Spinal cord (tissue), 10 donors: Measurements from ENCODE around the gene SKI. TPM values are rescaled to one million over a fixed set of nuclear protein-coding genes. Genes with fewer than 3 reads are reported as not detected.

Source experiments
- DNase-seq, 6 donors: peaks; one replicate each; pipeline versions ENCODE4 v3.0.0 to v3.0.0-alpha.2; 2013 to 2015; ENCODE audit warnings: low spot score in 6 of 6, low read depth in 4 of 6
- H3K27ac ChIP-seq: one replicate; pipeline ENCODE4 v1.5.1; 2013; ENCODE audit warnings: low read depth, low read length, control low read depth
- H3K27me3 ChIP-seq: one replicate; pipeline ENCODE4 v1.6.1; 2013; ENCODE audit warnings: low read length; ENCODE audit not compliant: control insufficient read depth, insufficient read depth
- H3K36me3 ChIP-seq: one replicate; pipeline ENCODE4 v1.6.1; 2013; ENCODE audit warnings: low read length; ENCODE audit not compliant: control insufficient read depth, insufficient read depth
- H3K4me1 ChIP-seq: one replicate; pipeline ENCODE4 v1.6.1; 2013; ENCODE audit warnings: low read length; ENCODE audit not compliant: control insufficient read depth, insufficient read depth
- H3K4me3 ChIP-seq: one replicate; pipeline ENCODE4 v1.5.1; 2013; ENCODE audit warnings: low read depth, low read length, control low read depth
- H3K9me3 ChIP-seq: one replicate; pipeline ENCODE4 v1.6.1; 2013; ENCODE audit warnings: low read length; ENCODE audit not compliant: control insufficient read depth, insufficient read depth
- WGBS: methylation state at CpG from one replicate; pipeline ENCODE4 v1.1.5; 2013; ENCODE audit warnings: missing lambda C conversion rate; ENCODE audit not compliant: insufficient coverage; 5-methylcytosine and 5-hydroxymethylcytosine counted together
- polyA plus RNA-seq, 2 donors: library from polyadenylated mRNA; unstranded; fragments of 120-200 nt; gene quantifications; one replicate each; pipeline ENCODE4 v1.2.1, GENCODE V29; 2013; ENCODE audit not compliant: insufficient read length in 2 of 2
- total RNA-seq, 2 donors: library from RNA; depleted of rRNA in 1 of 2; stranded (reverse); fragments of 120-200 nt in 1 of 2; fragments of >200 nt in 1 of 2; gene quantifications; one replicate each; pipeline versions ENCODE4 v1.2.3 to v1.2.4, GENCODE V29; 2013 to 2014
- donor health status: healthy.

SKI gene
- total and polyA plus RNA-seq, 4 donors, result 20.0 to 72.3 (median 46.2) TPM

GRCh38 chr1:2234762-2235113, 6.6 kb downstream of the SKI start:
- no peak overlapping the region for H3K4me3 ChIP-seq
- DNase-seq, result no peak
- no CpG with 5 or more reads among the region's 4 CpGs for WGBS

GRCh38 chr1:2235300-2235998, 7.3 kb downstream of the SKI start:
- 67% methylated on average over 21 of the region's 22 CpGs for WGBS
- no peak for DNase-seq
- Histone ChIP-seq H3K9me3 (no peaks in the 10 kb centered on the region), H3K4me3 (no peak overlapping the region), H3K4me1 (peaks cover 97% of the 10 kb centered on the region), H3K27ac (peak overlapping the region; percentile 80), H3K36me3 (peaks cover 74% of the 10 kb centered on the region), H3K27me3 (no peaks in the 10 kb centered on the region)

More at GRCh38 chr1:2234762-2235113, 6.6 kb downstream of the SKI start:
- Histone ChIP-seq H3K27ac (peak overlapping the region; percentile 80), H3K9me3 (no peaks in the 10 kb centered on the region), H3K36me3 (peaks cover 76% of the 10 kb centered on the region), H3K27me3 (no peaks in the 10 kb centered on the region), H3K4me1 (peaks cover 97% of the 10 kb centered on the region)

GRCh38 chr1:2236695-2237677, 8.9 kb downstream of the SKI start:
- Histone ChIP-seq H3K4me1 (peaks cover 96% of the 10 kb centered on the region), H3K4me3 (no peak overlapping the region), H3K36me3 (peaks cover 75% of the 10 kb centered on the region), H3K9me3 (no peaks in the 10 kb centered on the region), H3K27me3 (no peaks in the 10 kb centered on the region), H3K27ac (peak overlapping the region; percentile 6)
- 66% methylated on average over 27 of the region's 28 CpGs for WGBS
- DNase-seq, result no peak

- peak in 1 of 6 donors; percentile 22 for DNase-seq
- Histone ChIP-seq H3K36me3 (peaks cover 73% of the 10 kb centered on the region), H3K4me3 (no peak overlapping the region), H3K27me3 (no peaks in the 10 kb centered on the region), H3K9me3 (no peaks in the 10 kb centered on the region), H3K4me1 (peaks cover 95% of the 10 kb centered on the region), H3K27ac (no peak overlapping the region)
- 46% methylated on average over 12 of the region's 19 CpGs for WGBS
Measured at GRCh38 chr1:2237773-2238172, 9.7 kb downstream of the SKI start.

- DNase-seq, result peak in 1 of 6 donors; percentile 55
- H3K9me3 ChIP-seq, result no peaks in the 10 kb centered on the region
- peaks cover 95% of the 10 kb centered on the region for H3K4me1 ChIP-seq
- no peaks in the 10 kb centered on the region for H3K27me3 ChIP-seq
- 76% methylated on average over 22 of the region's 25 CpGs for WGBS
- H3K36me3 ChIP-seq, result peaks cover 71% of the 10 kb centered on the region
- no peak overlapping the region for H3K27ac ChIP-seq
- H3K4me3 ChIP-seq, result no peak overlapping the region
Measured at GRCh38 chr1:2238361-2239012, 10.4 kb downstream of the SKI start.

GRCh38 chr1:2239013-2239370, 10.9 kb downstream of the SKI start:
- peak in 1 of 6 donors; percentile 76 for DNase-seq
- Histone ChIP-seq H3K4me3 (no peak overlapping the region), H3K27me3 (no peaks in the 10 kb centered on the region)

GRCh38 chr1:2239384-2239985, 11.4 kb downstream of the SKI start:
- peaks cover 89% of the 10 kb centered on the region for H3K4me1 ChIP-seq
- H3K27ac ChIP-seq, result no peak overlapping the region
- H3K36me3 ChIP-seq, result peaks cover 69% of the 10 kb centered on the region
- no peak for DNase-seq
- no peaks in the 10 kb centered on the region for H3K27me3 ChIP-seq
- 75% methylated on average over 22 of the region's 30 CpGs for WGBS
- no peaks in the 10 kb centered on the region for H3K9me3 ChIP-seq
- H3K4me3 ChIP-seq, result no peak overlapping the region

More at GRCh38 chr1:2239013-2239370, 10.9 kb downstream of the SKI start:
- 40% methylated on average over 1 of the region's 6 CpGs for WGBS
- Histone ChIP-seq H3K9me3 (no peaks in the 10 kb centered on the region), H3K27ac (no peak overlapping the region), H3K36me3 (peaks cover 71% of the 10 kb centered on the region), H3K4me1 (peaks cover 93% of the 10 kb centered on the region)

- DNase-seq, result peak in 2 of 6 donors; percentile 65 to 76
- Histone ChIP-seq H3K27me3 (no peaks in the 10 kb centered on the region), H3K27ac (peak overlapping the region; percentile 47), H3K36me3 (peaks cover 64% of the 10 kb centered on the region), H3K4me1 (peaks cover 79% of the 10 kb centered on the region), H3K4me3 (no peak overlapping the region), H3K9me3 (no peaks in the 10 kb centered on the region)
- 59% methylated on average over 26 of the region's 30 CpGs for WGBS
Measured at GRCh38 chr1:2240270-2241156, 12.4 kb downstream of the SKI start.
